Activated T-helper 17 cell treated with anti-CD3 and anti-CD28 coated beads, Interleukin-2, amount 50 U/mL, for 72 hours (primary cell): Measurements from ENCODE around the gene PPIP5K1. TPM values are rescaled to one million over a fixed set of nuclear protein-coding genes. Genes with fewer than 3 reads are reported as not detected.

Experiments
- ATAC-seq: fragments of 150-1000 bp; cut with Tn5 transposase; replicated peaks from 2 replicates; pipeline ENCODE4 v1.10.0; 2021; ENCODE audit warnings: mild to moderate bottlenecking, moderate library complexity
- H3K27ac Mint-ChIP-seq: one replicate; pipeline ENCODE4 v1.8.0; 2022; ENCODE audit warnings: mixed read lengths
- H3K27me3 Mint-ChIP-seq: one replicate; pipeline ENCODE4 v1.8.0; 2022; ENCODE audit warnings: mixed read lengths
- H3K36me3 Mint-ChIP-seq: one replicate; pipeline ENCODE4 v1.8.0; 2022; ENCODE audit warnings: low read depth, mild to moderate bottlenecking, mixed read lengths
- H3K4me1 Mint-ChIP-seq: one replicate; pipeline ENCODE4 v1.8.0; 2022; ENCODE audit warnings: mixed read lengths
- H3K4me3 Mint-ChIP-seq: one replicate; pipeline ENCODE4 v1.8.0; 2022; ENCODE audit warnings: mild to moderate bottlenecking, mixed read lengths
- H3K9me3 Mint-ChIP-seq: one replicate; pipeline ENCODE4 v1.8.0; 2022; ENCODE audit warnings: mixed read lengths
- total RNA-seq, 2 donors: library from RNA; stranded (reverse); gene quantifications; one replicate each; pipeline ENCODE4 v1.2.3, GENCODE V29; 2022

PPIP5K1 gene
- total RNA-seq, 2 donors from 2014 or later = 20.2 to 43.6 TPM

- Mint-ChIP-seq H3K9me3 (no peaks in the 10 kb centered on the region), H3K4me1 (peaks cover 16% of the 10 kb centered on the region), H3K27me3 (peaks cover 7% of the 10 kb centered on the region), H3K36me3 (no peaks in the 10 kb centered on the region), H3K4me3 (peak within 1 kb of the TSS; percentile 55), H3K27ac (peak within 1 kb of the TSS; percentile 40)
- ATAC-seq = no peak
Measured at GRCh38 chr15:43517354-43518196, 72.4 kb downstream of the PPIP5K1 start, which contains the start of gene MAP1A. Gene MAP1A (plus strand): TSS chr15:43517608. CDS start chr15:43521474, 3,866 bp downstream.

GRCh38 chr15:43516801-43517353, 73.1 kb downstream of the PPIP5K1 start:
- peaks cover 22% of the 10 kb centered on the region for H3K4me1 Mint-ChIP-seq
- H3K36me3 Mint-ChIP-seq = no peaks in the 10 kb centered on the region
- ATAC-seq = no peak
- no peaks in the 10 kb centered on the region for H3K9me3 Mint-ChIP-seq
- peak overlapping the region; percentile 55 for H3K4me3 Mint-ChIP-seq
- H3K27ac Mint-ChIP-seq = peak overlapping the region; percentile 19
- peaks cover 7% of the 10 kb centered on the region for H3K27me3 Mint-ChIP-seq

- H3K9me3 Mint-ChIP-seq = no peaks in the 10 kb centered on the region
- peaks cover 27% of the 10 kb centered on the region for H3K4me1 Mint-ChIP-seq
Measured at GRCh38 chr15:43516185-43516584, 73.8 kb downstream of the PPIP5K1 start.

GRCh38 chr15:43515741-43516140, 74.3 kb downstream of the PPIP5K1 start:
- Mint-ChIP-seq H3K4me3 (no peak overlapping the region), H3K27me3 (peaks cover 7% of the 10 kb centered on the region), H3K36me3 (peaks cover 6% of the 10 kb centered on the region), H3K9me3 (no peaks in the 10 kb centered on the region), H3K27ac (no peak overlapping the region), H3K4me1 (peaks cover 29% of the 10 kb centered on the region)
- ATAC-seq = no peak

More at GRCh38 chr15:43516185-43516584, 73.8 kb downstream of the PPIP5K1 start:
- no peak overlapping the region for H3K27ac Mint-ChIP-seq
- H3K4me3 Mint-ChIP-seq = no peak overlapping the region
- no peak for ATAC-seq
- peaks cover 7% of the 10 kb centered on the region for H3K27me3 Mint-ChIP-seq
- H3K36me3 Mint-ChIP-seq = peaks cover 4% of the 10 kb centered on the region

GRCh38 chr15:43514241-43515057, 75.6 kb downstream of the PPIP5K1 start:
- H3K4me3 Mint-ChIP-seq = peak overlapping the region; percentile 74
- H3K27me3 Mint-ChIP-seq = peaks cover 7% of the 10 kb centered on the region
- H3K4me1 Mint-ChIP-seq = peaks cover 29% of the 10 kb centered on the region
- peak overlapping the region; percentile 91 for H3K27ac Mint-ChIP-seq
- no peak for ATAC-seq
- H3K9me3 Mint-ChIP-seq = no peaks in the 10 kb centered on the region
- H3K36me3 Mint-ChIP-seq = peaks cover 6% of the 10 kb centered on the region

GRCh38 chr15:43513550-43513949, 76.5 kb downstream of the PPIP5K1 start:
- no peak for ATAC-seq
- H3K4me1 Mint-ChIP-seq = peaks cover 33% of the 10 kb centered on the region
- peak overlapping the region; percentile 74 for H3K4me3 Mint-ChIP-seq
- H3K27ac Mint-ChIP-seq = peak overlapping the region; percentile 91
- H3K36me3 Mint-ChIP-seq = peaks cover 6% of the 10 kb centered on the region
- peaks cover 7% of the 10 kb centered on the region for H3K27me3 Mint-ChIP-seq
- H3K9me3 Mint-ChIP-seq = no peaks in the 10 kb centered on the region

- H3K27ac Mint-ChIP-seq = peak overlapping the region; percentile 97
- H3K4me1 Mint-ChIP-seq = peaks cover 33% of the 10 kb centered on the region
- no peaks in the 10 kb centered on the region for H3K9me3 Mint-ChIP-seq
- no peaks in the 10 kb centered on the region for H3K27me3 Mint-ChIP-seq
- peaks cover 6% of the 10 kb centered on the region for H3K36me3 Mint-ChIP-seq
- H3K4me3 Mint-ChIP-seq = peak overlapping the region; percentile 94
- no peak for ATAC-seq
Measured at GRCh38 chr15:43511012-43511885, 78.8 kb downstream of the PPIP5K1 start.

GRCh38 chr15:43510200-43511011, 79.6 kb downstream of the PPIP5K1 start:
- H3K27ac Mint-ChIP-seq = peak overlapping the region; percentile 97
- no peaks in the 10 kb centered on the region for H3K9me3 Mint-ChIP-seq
- H3K36me3 Mint-ChIP-seq = peaks cover 6% of the 10 kb centered on the region
- peak; percentile 95 for ATAC-seq
- H3K27me3 Mint-ChIP-seq = no peaks in the 10 kb centered on the region
- H3K4me1 Mint-ChIP-seq = peaks cover 33% of the 10 kb centered on the region
- H3K4me3 Mint-ChIP-seq = peak overlapping the region; percentile 94

- H3K9me3 Mint-ChIP-seq = no peaks in the 10 kb centered on the region
- H3K36me3 Mint-ChIP-seq = peaks cover 6% of the 10 kb centered on the region
- H3K4me1 Mint-ChIP-seq = peaks cover 33% of the 10 kb centered on the region
- peak overlapping the region; percentile 94 for H3K4me3 Mint-ChIP-seq
- peak overlapping the region; percentile 97 for H3K27ac Mint-ChIP-seq
- H3K27me3 Mint-ChIP-seq = no peaks in the 10 kb centered on the region
- no peak for ATAC-seq
Measured at GRCh38 chr15:43509660-43510199, 80.3 kb downstream of the PPIP5K1 start.

- H3K27ac Mint-ChIP-seq = peak overlapping the region; percentile 97
- no peak for ATAC-seq
- peak overlapping the region; percentile 94 for H3K4me3 Mint-ChIP-seq
- no peaks in the 10 kb centered on the region for H3K27me3 Mint-ChIP-seq
- peaks cover 27% of the 10 kb centered on the region for H3K4me1 Mint-ChIP-seq
- H3K36me3 Mint-ChIP-seq = peaks cover 6% of the 10 kb centered on the region
- H3K9me3 Mint-ChIP-seq = no peaks in the 10 kb centered on the region
Measured at GRCh38 chr15:43508991-43509659, 80.9 kb downstream of the PPIP5K1 start.

GRCh38 chr15:43508421-43508820, 81.6 kb downstream of the PPIP5K1 start:
- Mint-ChIP-seq H3K36me3 (peaks cover 6% of the 10 kb centered on the region), H3K4me3 (no peak overlapping the region), H3K27me3 (no peaks in the 10 kb centered on the region), H3K4me1 (peaks cover 20% of the 10 kb centered on the region), H3K27ac (no peak overlapping the region), H3K9me3 (no peaks in the 10 kb centered on the region)
- no peak for ATAC-seq

GRCh38 chr15:43505738-43506137, 84.3 kb downstream of the PPIP5K1 start:
- H3K27me3 Mint-ChIP-seq = no peaks in the 10 kb centered on the region
- H3K4me3 Mint-ChIP-seq = no peak overlapping the region
- peaks cover 4% of the 10 kb centered on the region for H3K4me1 Mint-ChIP-seq
- no peak overlapping the region for H3K27ac Mint-ChIP-seq
- H3K9me3 Mint-ChIP-seq = no peaks in the 10 kb centered on the region
- no peaks in the 10 kb centered on the region for H3K36me3 Mint-ChIP-seq
- ATAC-seq = no peak
